Breast epithelium (tissue), 4 donors: Measurements from ENCODE around the gene C19orf73. TPM values are rescaled to one million over a fixed set of nuclear protein-coding genes. Genes with fewer than 3 reads are reported as not detected.
A peak's percentile ranks its signal among the peaks of the same experiment; 100 is the strongest.
"Not testable (repeated sequence)": the region's sequence is repeated elsewhere in the genome, so short reads cannot be mapped to it uniquely, and the experiment has no call there.

ENCODE experiments used
- DNase-seq, 2 donors: peaks; one replicate each; pipeline ENCODE4 v3.0.0-alpha.2; 2019; ENCODE audit warnings: low spot score in 2 of 2
- H3K27ac ChIP-seq, 2 donors: fragments of 200-600 bp; sonication (generic) in 1 of 2; one replicate each; pipeline ENCODE4 v1.5.1; 2016 to 2019; ENCODE audit warnings: mild to moderate bottlenecking in 1 of 2
- H3K27me3 ChIP-seq, 2 donors: fragments of 200-600 bp; sonication (generic) in 1 of 2; one replicate each; pipeline versions ENCODE4 v1.5.1 to v1.6.0; 2017 to 2019; ENCODE audit warnings: control low read depth in 1 of 2, mild to moderate bottlenecking in 1 of 2
- H3K36me3 ChIP-seq: fragments of 200-600 bp; one replicate; pipeline ENCODE4 v1.5.1; 2019
- H3K4me1 ChIP-seq, 2 donors: fragments of 200-600 bp; sonication (generic); one replicate each; pipeline ENCODE4 v1.5.1; 2016 to 2019; ENCODE audit warnings: control low read depth in 1 of 2
- H3K4me3 ChIP-seq, 3 donors: fragments of 200-600 bp; sonication (generic); 1 replicate in 2 of 3; 2 replicates in 1 of 3; pipeline ENCODE4 v1.5.1; 2016 to 2019; ENCODE audit warnings: mild to moderate bottlenecking in 3 of 3, moderate library complexity in 2 of 3
- H3K9me3 ChIP-seq, 2 donors: fragments of 200-600 bp; sonication (generic) in 1 of 2; one replicate each; pipeline ENCODE4 v1.5.1; 2016 to 2019; ENCODE audit warnings: control low read depth in 1 of 2
- CTCF ChIP-seq, 3 donors: fragments of 450-650 bp; IDR thresholded peaks; one replicate each; pipeline ENCODE4 v1.5.1; 2016 to 2017; ENCODE audit warnings: antibody characterized with exemption in 3 of 3, mild to moderate bottlenecking in 3 of 3, moderate library complexity in 3 of 3
- POLR2A ChIP-seq: fragments of 450-650 bp; IDR thresholded peaks from one replicate; pipeline ENCODE4 v1.6.1; 2016; ENCODE audit warnings: antibody characterized with exemption, mild to moderate bottlenecking, moderate library complexity
- POLR2AphosphoS5 ChIP-seq, 3 donors: sonication (generic); formaldehyde crosslinking; IDR thresholded peaks; one replicate each; pipeline ENCODE4 v1.6.1; 2017; ENCODE audit warnings: antibody characterized with exemption in 3 of 3
- intact Hi-C: fragments of 100-400 bp; cut with DNase I; formaldehyde crosslinking; loops from one replicate; pipeline ENCODE4 v1.15.1; 2023; ENCODE audit warnings: low total_unique reads
- total RNA-seq, 3 donors: library from RNA; depleted of rRNA; stranded (reverse); fragments of >200 nt; gene quantifications; one replicate each; pipeline ENCODE4 v1.1.0, GENCODE V29; 2016

C19orf73 gene
- total RNA-seq, 3 donors from 2014 or later: 3.8 to 5.7 (median 4.6) TPM

- peak; percentile 93 to 97 for DNase-seq
- TF ChIP-seq CTCF (IDR thresholded peaks at IDR 0.05): peak in 2 of 3 donors; percentile 26 to 46
- no peak for TF ChIP-seq POLR2A
- Histone ChIP-seq H3K27me3 (no peaks in the 10 kb centered on the region), H3K4me1 (peaks cover 0 to 4% of the 10 kb centered on the region in 2 donors), H3K9me3 (no peaks in the 10 kb centered on the region), H3K36me3 (no peaks in the 10 kb centered on the region), H3K27ac (peak overlapping the region; percentile 63 to 69), H3K4me3 (peak overlapping the region in 2 of 3 donors; percentile 41 to 61)
- intact Hi-C loops: no loop called here
These were observed 9.0 kb upstream of the C19orf73 start for GRCh38 chr19:49127674-49128544.

GRCh38 chr19:49127225-49127624 is 8.3 kb upstream of the C19orf73 start:
- intact Hi-C loops, DNase-seq, H3K4me1 ChIP-seq, H3K27me3 ChIP-seq, H3K36me3 ChIP-seq, H3K9me3 ChIP-seq: not testable (repeated sequence)
- Histone ChIP-seq H3K27ac (peak overlapping the region in 1 of 2 donors; percentile 69), H3K4me3 (peak overlapping the region in 1 of 3 donors; percentile 61)

- intact Hi-C loops: no loop called here
- no peak for DNase-seq
- no peaks in the 10 kb centered on the region for H3K27me3 ChIP-seq
- no peaks in the 10 kb centered on the region for H3K9me3 ChIP-seq
- H3K27ac ChIP-seq: no peak overlapping the region
- TF ChIP-seq CTCF (IDR thresholded peaks at IDR 0.05) (no peak), POLR2A (no peak), POLR2AphosphoS5 (IDR thresholded peaks at IDR 0.05) (no peak)
- no peaks in the 10 kb centered on the region for H3K36me3 ChIP-seq
- peaks cover 0 to 4% of the 10 kb centered on the region in 2 donors for H3K4me1 ChIP-seq
- no peak overlapping the region for H3K4me3 ChIP-seq
These were observed 7.6 kb upstream of the C19orf73 start for GRCh38 chr19:49126575-49126974.

GRCh38 chr19:49125025-49125731 is 6.2 kb upstream of the C19orf73 start:
- DNase-seq: no peak
- no peak for TF ChIP-seq POLR2AphosphoS5 (IDR thresholded peaks at IDR 0.05)
- no peak for TF ChIP-seq POLR2A
- TF ChIP-seq CTCF (IDR thresholded peaks at IDR 0.05): no peak
- peak overlapping the region; percentile 49 to 52 for H3K27ac ChIP-seq

GRCh38 chr19:49123285-49123684 is 4.3 kb upstream of the C19orf73 start:
- DNase-seq, intact Hi-C loops, H3K4me3 ChIP-seq, H3K27ac ChIP-seq, H3K36me3 ChIP-seq, H3K4me1 ChIP-seq, H3K27me3 ChIP-seq, H3K9me3 ChIP-seq: not testable (repeated sequence)

More at GRCh38 chr19:49125025-49125731, 6.2 kb upstream of the C19orf73 start:
- Histone ChIP-seq H3K27me3 (no peaks in the 10 kb centered on the region), H3K4me1 (peaks cover 0 to 6% of the 10 kb centered on the region in 2 donors), H3K9me3 (no peaks in the 10 kb centered on the region), H3K4me3 (no peak overlapping the region), H3K36me3 (no peaks in the 10 kb centered on the region)
- intact Hi-C loops: no loop called here

- H3K4me1 ChIP-seq: peaks cover 0 to 12% of the 10 kb centered on the region in 2 donors
- intact Hi-C loops, H3K27ac ChIP-seq, DNase-seq, H3K4me3 ChIP-seq, H3K36me3 ChIP-seq, H3K27me3 ChIP-seq, H3K9me3 ChIP-seq: not testable (repeated sequence)
These were observed 2.9 kb upstream of the C19orf73 start for GRCh38 chr19:49121841-49122240.
